Keratinocyte (primary cell): ENCODE results near the gene MFAP4.

ENCODE experiments used
- CTCF ChIP-seq, 3 experiments: IDR thresholded peaks in 1 of 3; conservative IDR thresholded peaks in 1 of 3; optimal IDR thresholded peaks in 1 of 3; 2 replicates in 2 of 3; 3 replicates in 1 of 3; pipeline versions ENCODE3 to v1.5.1; 2011; ENCODE audit warnings: low read length in 3 of 3, mild to moderate bottlenecking in 3 of 3, moderate library complexity in 2 of 3, control low read depth in 1 of 3, inconsistent platforms in 1 of 3; ENCODE audit not compliant: insufficient read depth in 2 of 3; ENCODE audit errors: extremely low read depth in 1 of 3
- EZH2 ChIP-seq: IDR thresholded peaks from one replicate; pipeline ENCODE4 v1.6.1; 2012; ENCODE audit warnings: inconsistent platforms, mild to moderate bottlenecking, low read length, moderate library complexity

GRCh38 chr17:19369107-19369778 lies 17.7 kb downstream of the MFAP4 start:
- no peak for TF ChIP-seq CTCF (optimal IDR thresholded peaks at IDR 0.05 in 1 of 3, IDR thresholded peaks at IDR 0.05 in 1 of 3, conservative IDR thresholded peaks at IDR 0.05 in 1 of 3; ENCODE audit: extremely low read depth in 1 of 3, insufficient read depth in 2 of 3, low read length in 3 of 3)
- TF ChIP-seq EZH2 = no peak
